Fibroblast of the conjunctiva (primary cell): ENCODE measurements around the gene SORL1.

Experiments used
- DNase-seq: peaks from one replicate; pipeline ENCODE4 v3.0.0-alpha.2; 2010; ENCODE audit warnings: low read depth

Gene SORL1

GRCh38 chr11:121656328-121657090, 204.4 kb downstream of the SORL1 start:
- DNase-seq: no peak

- DNase-seq: no peak
These were observed 205.0 kb downstream of the SORL1 start for GRCh38 chr11:121657146-121657545.

GRCh38 chr11:121659811-121660210, 207.7 kb downstream of the SORL1 start:
- no peak for DNase-seq

- peak; percentile 69 for DNase-seq
These were observed 209.9 kb downstream of the SORL1 start for GRCh38 chr11:121661880-121662486.

GRCh38 chr11:121664144-121664543, 212.0 kb downstream of the SORL1 start:
- no peak for DNase-seq

- no peak for DNase-seq
These were observed 213.2 kb downstream of the SORL1 start for GRCh38 chr11:121665206-121665838.

- no peak for DNase-seq
These were observed 215.7 kb downstream of the SORL1 start for GRCh38 chr11:121667836-121668235.

- DNase-seq: no peak
These were observed 217.3 kb downstream of the SORL1 start for GRCh38 chr11:121669422-121669821.

GRCh38 chr11:121670266-121670665, 218.2 kb downstream of the SORL1 start:
- no peak for DNase-seq

GRCh38 chr11:121670805-121671282, 218.7 kb downstream of the SORL1 start:
- no peak for DNase-seq

GRCh38 chr11:121671283-121672168, 219.4 kb downstream of the SORL1 start:
- no peak for DNase-seq

GRCh38 chr11:121672630-121673487, 220.7 kb downstream of the SORL1 start:
- DNase-seq: no peak

- no peak for DNase-seq
These were observed 229.6 kb downstream of the SORL1 start for GRCh38 chr11:121681550-121682268.
